Ishikawa (cell line): ENCODE measurements around the gene INPP5K.
A peak's percentile ranks its signal among the peaks of the same experiment; 100 is the strongest.

Source experiments
- CEBPB ChIP-seq: IDR thresholded peaks from 2 replicates; pipeline ENCODE4 v1.6.1; 2012
- CREB1 ChIP-seq: IDR thresholded peaks from 2 replicates; pipeline ENCODE4 v1.6.1; 2012; ENCODE audit warnings: low read depth
- EGR1 ChIP-seq: IDR thresholded peaks from 2 replicates; pipeline ENCODE4 v1.6.1; 2012
- EP300 ChIP-seq: IDR thresholded peaks from 2 replicates; pipeline ENCODE4 v1.6.1; 2012; ENCODE audit warnings: borderline replicate concordance
- FOXM1 ChIP-seq: IDR thresholded peaks from 2 replicates; pipeline ENCODE4 v1.6.1; 2012; ENCODE audit warnings: low read depth, borderline replicate concordance
- MAX ChIP-seq: IDR thresholded peaks from 2 replicates; pipeline ENCODE4 v1.6.1; 2012
- NFIC ChIP-seq: IDR thresholded peaks from 2 replicates; pipeline ENCODE4 v1.6.1; 2012
- RAD21 ChIP-seq: IDR thresholded peaks from 2 replicates; pipeline ENCODE4 v1.6.1; 2012; ENCODE audit warnings: low read depth
- TAF1 ChIP-seq: IDR thresholded peaks from 2 replicates; pipeline ENCODE4 v1.6.1; 2012; ENCODE audit warnings: low read depth, mild to moderate bottlenecking
- TCF12 ChIP-seq: IDR thresholded peaks from 2 replicates; pipeline ENCODE4 v1.6.1; 2012; ENCODE audit warnings: low read depth
- TEAD4 ChIP-seq: IDR thresholded peaks from 2 replicates; pipeline ENCODE4 v1.6.1; 2012
- YY1 ChIP-seq: IDR thresholded peaks from 2 replicates; pipeline ENCODE4 v1.6.1; 2012; ENCODE audit warnings: low read depth
- ZBTB7A ChIP-seq: IDR thresholded peaks from 2 replicates; pipeline ENCODE4 v1.6.1; 2012; ENCODE audit warnings: low read depth
- TF ChIP-seq, protein P1 (sequence below): IDR thresholded peaks from 2 replicates; pipeline ENCODE4 v1.6.1; 2012; ENCODE audit warnings: low read depth, mild to moderate bottlenecking
- TF ChIP-seq, protein P2 (sequence below): IDR thresholded peaks from 2 replicates; pipeline ENCODE4 v1.6.1; 2012

Gene INPP5K

DNA sequence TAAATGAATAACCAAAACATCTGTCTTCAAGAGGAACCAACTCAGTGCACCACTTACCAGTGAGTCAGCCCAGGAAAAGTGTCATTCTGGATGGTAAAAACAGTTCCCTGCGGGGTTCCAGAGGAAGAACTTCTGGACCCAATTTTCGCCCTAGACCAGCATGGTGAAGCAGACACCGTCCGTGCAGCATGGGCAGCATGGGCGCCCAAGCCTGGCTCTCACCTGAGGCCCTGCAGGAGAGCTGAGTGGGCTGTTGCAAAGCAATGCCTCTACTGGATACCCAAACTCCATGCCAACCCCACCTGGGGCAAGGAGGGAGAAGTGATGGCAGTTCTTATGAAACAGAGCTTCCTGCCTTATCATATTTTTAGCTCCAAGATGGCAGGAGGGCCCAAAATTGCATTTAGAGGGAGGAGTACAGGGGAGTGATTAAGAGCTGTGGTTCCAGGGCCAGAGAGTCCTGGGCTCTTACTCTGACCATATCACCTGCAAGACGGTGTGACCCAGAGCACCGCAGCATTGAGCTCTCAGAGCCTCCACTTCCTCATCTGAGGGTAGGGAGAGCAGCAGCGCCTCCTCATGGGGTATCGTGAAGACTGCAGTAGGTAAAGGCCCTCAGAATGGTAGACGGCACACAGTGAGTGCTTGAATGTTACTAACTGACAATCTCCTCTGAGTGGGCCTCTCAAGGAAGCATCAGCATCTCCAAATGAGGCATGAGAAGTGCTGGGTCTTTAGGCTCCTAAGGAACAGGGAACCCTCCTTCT lies 16.6 kb upstream of the INPP5K start:
- TF ChIP-seq RAD21 (peak; percentile 53), EP300 (no peak), YY1 (no peak), TEAD4 (no peak)

GRCh38 chr17:1529863-1530262 lies 13.5 kb upstream of the INPP5K start:
- no peak for TF ChIP-seq FOXM1
- no peak for TF ChIP-seq YY1
- TF ChIP-seq ZBTB7A: no peak
- TF ChIP-seq TEAD4: no peak
- no peak for TF ChIP-seq CREB1
- TF ChIP-seq, protein P1, sequence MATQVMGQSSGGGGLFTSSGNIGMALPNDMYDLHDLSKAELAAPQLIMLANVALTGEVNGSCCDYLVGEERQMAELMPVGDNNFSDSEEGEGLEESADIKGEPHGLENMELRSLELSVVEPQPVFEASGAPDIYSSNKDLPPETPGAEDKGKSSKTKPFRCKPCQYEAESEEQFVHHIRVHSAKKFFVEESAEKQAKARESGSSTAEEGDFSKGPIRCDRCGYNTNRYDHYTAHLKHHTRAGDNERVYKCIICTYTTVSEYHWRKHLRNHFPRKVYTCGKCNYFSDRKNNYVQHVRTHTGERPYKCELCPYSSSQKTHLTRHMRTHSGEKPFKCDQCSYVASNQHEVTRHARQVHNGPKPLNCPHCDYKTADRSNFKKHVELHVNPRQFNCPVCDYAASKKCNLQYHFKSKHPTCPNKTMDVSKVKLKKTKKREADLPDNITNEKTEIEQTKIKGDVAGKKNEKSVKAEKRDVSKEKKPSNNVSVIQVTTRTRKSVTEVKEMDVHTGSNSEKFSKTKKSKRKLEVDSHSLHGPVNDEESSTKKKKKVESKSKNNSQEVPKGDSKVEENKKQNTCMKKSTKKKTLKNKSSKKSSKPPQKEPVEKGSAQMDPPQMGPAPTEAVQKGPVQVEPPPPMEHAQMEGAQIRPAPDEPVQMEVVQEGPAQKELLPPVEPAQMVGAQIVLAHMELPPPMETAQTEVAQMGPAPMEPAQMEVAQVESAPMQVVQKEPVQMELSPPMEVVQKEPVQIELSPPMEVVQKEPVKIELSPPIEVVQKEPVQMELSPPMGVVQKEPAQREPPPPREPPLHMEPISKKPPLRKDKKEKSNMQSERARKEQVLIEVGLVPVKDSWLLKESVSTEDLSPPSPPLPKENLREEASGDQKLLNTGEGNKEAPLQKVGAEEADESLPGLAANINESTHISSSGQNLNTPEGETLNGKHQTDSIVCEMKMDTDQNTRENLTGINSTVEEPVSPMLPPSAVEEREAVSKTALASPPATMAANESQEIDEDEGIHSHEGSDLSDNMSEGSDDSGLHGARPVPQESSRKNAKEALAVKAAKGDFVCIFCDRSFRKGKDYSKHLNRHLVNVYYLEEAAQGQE: no peak
- TF ChIP-seq RAD21: no peak
- TF ChIP-seq NFIC: no peak
- no peak for TF ChIP-seq CEBPB

GRCh38 chr17:1522626-1523025 lies 6.2 kb upstream of the INPP5K start:
- TF ChIP-seq YY1 (no peak), ZBTB7A (no peak), CREB1 (no peak), EP300 (no peak), TAF1 (no peak), NFIC (no peak), TCF12 (no peak), MAX (no peak), EGR1 (no peak)
- TF ChIP-seq, protein P2, sequence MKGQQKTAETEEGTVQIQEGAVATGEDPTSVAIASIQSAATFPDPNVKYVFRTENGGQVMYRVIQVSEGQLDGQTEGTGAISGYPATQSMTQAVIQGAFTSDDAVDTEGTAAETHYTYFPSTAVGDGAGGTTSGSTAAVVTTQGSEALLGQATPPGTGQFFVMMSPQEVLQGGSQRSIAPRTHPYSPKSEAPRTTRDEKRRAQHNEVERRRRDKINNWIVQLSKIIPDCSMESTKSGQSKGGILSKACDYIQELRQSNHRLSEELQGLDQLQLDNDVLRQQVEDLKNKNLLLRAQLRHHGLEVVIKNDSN: no peak

DNA sequence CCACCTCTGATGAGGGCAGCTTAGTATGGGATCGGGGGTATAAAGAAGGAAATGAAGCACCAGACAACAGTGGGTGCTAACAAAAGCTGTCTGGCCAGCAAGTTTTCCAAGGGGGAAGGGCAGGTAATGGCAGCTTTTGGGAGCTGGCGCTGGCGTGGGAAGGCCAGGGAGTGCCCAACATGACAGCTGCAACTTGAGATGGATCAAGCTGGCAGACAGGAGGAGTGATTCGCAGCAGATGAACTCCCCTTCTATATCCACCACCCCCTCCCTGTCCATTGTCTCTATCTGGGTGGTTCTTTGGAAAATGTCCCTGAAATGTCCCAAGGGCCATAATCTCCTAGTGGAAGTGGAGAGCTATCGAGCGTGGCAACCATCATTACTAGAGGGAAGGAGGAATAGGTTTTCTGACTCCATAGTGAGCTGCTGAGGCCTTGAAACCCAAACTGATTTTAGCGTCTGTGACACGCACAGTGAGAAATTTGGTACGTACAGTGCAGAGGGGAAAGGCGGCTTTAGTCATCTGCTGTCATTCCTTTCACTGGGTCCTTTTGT lies 4.8 kb upstream of the INPP5K start:
- TF ChIP-seq CREB1 (no peak), EP300 (no peak), RAD21 (no peak), FOXM1 (no peak), TEAD4 (no peak), NFIC (no peak), YY1 (no peak), EGR1 (no peak), ZBTB7A (no peak), TCF12 (no peak), CEBPB (no peak), MAX (no peak), TAF1 (no peak)
- TF ChIP-seq, protein P1: no peak
- TF ChIP-seq, protein P2: no peak

DNA sequence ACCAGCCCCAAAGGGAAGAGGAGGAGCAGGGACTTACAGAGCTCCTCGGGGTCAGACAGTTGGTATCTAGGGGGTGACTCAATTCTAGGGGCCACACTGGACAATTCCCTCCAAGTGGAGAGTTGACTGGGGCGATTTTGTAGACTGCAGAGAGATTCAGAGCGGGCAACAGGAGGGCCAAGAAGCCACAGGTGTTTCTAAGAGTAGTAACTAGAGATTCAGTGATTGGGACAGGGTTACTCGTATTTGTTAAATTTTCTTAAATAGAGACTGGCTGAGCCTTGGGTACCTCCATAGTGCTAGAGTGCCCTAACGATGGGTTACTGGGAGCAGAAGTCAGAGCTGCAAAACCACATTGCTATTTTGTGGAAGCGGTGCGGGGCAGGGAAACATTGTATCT lies 3.3 kb upstream of the INPP5K start:
- TF ChIP-seq TCF12 (no peak), RAD21 (no peak), EGR1 (no peak), ZBTB7A (no peak), EP300 (no peak), NFIC (no peak), TEAD4 (no peak), YY1 (no peak), TAF1 (no peak), CREB1 (no peak), CEBPB (no peak), FOXM1 (no peak), MAX (no peak)
- TF ChIP-seq, protein P2: no peak
- TF ChIP-seq, protein P1: no peak
